Lower leg skin (tissue), 4 donors: ENCODE measurements around the gene ALKBH3. TPM values are rescaled to one million over a fixed set of nuclear protein-coding genes. Genes with fewer than 3 reads are reported as not detected.

Experiments used
- DNase-seq, 2 donors: peaks; one replicate each; pipeline ENCODE4 v3.0.0-alpha.2; 2019; ENCODE audit warnings: low spot score in 2 of 2
- H3K4me3 ChIP-seq: fragments of 200-600 bp; sonication (generic); 2 replicates; pipeline ENCODE4 v1.5.1; 2017; ENCODE audit warnings: mild to moderate bottlenecking, low read depth; ENCODE audit not compliant: poor library complexity, severe bottlenecking
- CTCF ChIP-seq, 3 donors: fragments of 450-650 bp; IDR thresholded peaks; one replicate each; pipeline ENCODE4 v1.5.1; 2016; ENCODE audit warnings: antibody characterized with exemption in 3 of 3, mild to moderate bottlenecking in 3 of 3, moderate library complexity in 2 of 3
- POLR2A ChIP-seq, 2 donors: fragments of 450-650 bp; IDR thresholded peaks; one replicate each; pipeline ENCODE4 v1.6.1; 2016 to 2017; ENCODE audit warnings: antibody characterized with exemption in 2 of 2, mild to moderate bottlenecking in 1 of 2, moderate library complexity in 1 of 2
- WGBS, 2 donors: methylation state at CpG; one replicate each; pipeline ENCODE4 v1.1.5; 2018; 5-methylcytosine and 5-hydroxymethylcytosine counted together
- intact Hi-C: fragments of 100-400 bp; cut with DNase I; formaldehyde crosslinking; loops from one replicate; pipeline ENCODE4 v1.15.0; 2023; ENCODE audit warnings: low total_unique reads
- total RNA-seq, 4 donors: library from RNA; depleted of rRNA; stranded (reverse); fragments of >200 nt; gene quantifications; one replicate each; pipeline ENCODE4 v1.1.0, GENCODE V29; 2016

Gene ALKBH3
- total RNA-seq, 4 donors from 2014 or later = 34.0 to 43.9 (median 39.8) TPM

GRCh38 chr11:43957571-43957970 lies 76.9 kb downstream of the ALKBH3 start:
- H3K4me3 ChIP-seq = no peak overlapping the region
- no peak for TF ChIP-seq CTCF (IDR thresholded peaks at IDR 0.05)
- no peak for TF ChIP-seq POLR2A (IDR thresholded peaks at IDR 0.05)
- intact Hi-C loops = no loop called here
- 77 to 85% methylated on average over 4 of the region's 4 CpGs for WGBS, 2 donors
- peak in 1 of 2 donors; percentile 36 for DNase-seq

DNA sequence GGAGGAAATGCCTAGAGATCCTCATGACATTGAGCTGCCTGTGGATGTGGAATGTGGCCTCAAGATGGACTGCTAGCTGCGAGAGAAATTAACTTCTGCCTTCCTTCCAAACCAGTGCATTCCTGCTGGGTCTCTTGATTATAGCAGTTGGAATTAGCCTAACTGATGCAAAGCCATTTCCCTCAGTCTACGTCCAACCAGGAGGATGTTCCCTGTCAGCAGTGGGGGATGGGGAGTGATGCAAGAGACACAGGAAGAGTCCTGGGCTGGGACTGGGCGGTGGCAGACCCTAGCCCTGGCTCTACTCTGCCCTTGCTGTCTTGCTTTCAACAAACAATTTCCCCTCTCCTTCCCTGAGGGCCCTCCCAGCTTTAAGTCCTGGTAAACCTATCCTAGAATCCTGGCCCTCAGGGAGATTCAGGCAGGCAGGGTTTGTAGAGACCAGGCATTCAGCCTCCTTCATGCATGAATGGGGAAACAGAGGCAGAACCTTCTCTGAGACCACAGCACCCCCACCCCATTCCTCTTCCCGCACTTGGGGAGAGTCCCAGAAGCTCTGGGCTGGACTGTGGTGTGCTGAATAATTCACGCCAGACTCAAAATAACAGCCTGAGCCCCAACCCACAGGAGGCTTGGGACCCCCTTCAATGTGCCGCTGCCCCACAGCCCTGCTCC lies 78.8 kb downstream of the ALKBH3 start:
- H3K4me3 ChIP-seq = no peak overlapping the region
- intact Hi-C loops = no loop called here
- peak in 1 of 2 donors; percentile 52 for DNase-seq
- TF ChIP-seq POLR2A (IDR thresholded peaks at IDR 0.05) = no peak
- no peak for TF ChIP-seq CTCF (IDR thresholded peaks at IDR 0.05)
- WGBS, 2 donors = 82% methylated on average over 6 of the region's 6 CpGs

GRCh38 chr11:43962383-43963278 lies 82.0 kb downstream of the ALKBH3 start:
- TF ChIP-seq CTCF (IDR thresholded peaks at IDR 0.05) (no peak), POLR2A (IDR thresholded peaks at IDR 0.05) (no peak)
- peak in 1 of 2 donors; percentile 39 for DNase-seq
- no peak overlapping the region for H3K4me3 ChIP-seq
- WGBS, 2 donors = 20 to 22% methylated on average over 13 of the region's 13 CpGs
- intact Hi-C loops = no loop called here

GRCh38 chr11:43963279-43963620 lies 82.6 kb downstream of the ALKBH3 start:
- DNase-seq = peak in 1 of 2 donors; percentile 45
- WGBS, 2 donors = 45 to 58% methylated on average over 2 of the region's 2 CpGs
- intact Hi-C loops = no loop called here
- no peak overlapping the region for H3K4me3 ChIP-seq
- no peak for TF ChIP-seq POLR2A (IDR thresholded peaks at IDR 0.05)
- TF ChIP-seq CTCF (IDR thresholded peaks at IDR 0.05) = no peak

DNA sequence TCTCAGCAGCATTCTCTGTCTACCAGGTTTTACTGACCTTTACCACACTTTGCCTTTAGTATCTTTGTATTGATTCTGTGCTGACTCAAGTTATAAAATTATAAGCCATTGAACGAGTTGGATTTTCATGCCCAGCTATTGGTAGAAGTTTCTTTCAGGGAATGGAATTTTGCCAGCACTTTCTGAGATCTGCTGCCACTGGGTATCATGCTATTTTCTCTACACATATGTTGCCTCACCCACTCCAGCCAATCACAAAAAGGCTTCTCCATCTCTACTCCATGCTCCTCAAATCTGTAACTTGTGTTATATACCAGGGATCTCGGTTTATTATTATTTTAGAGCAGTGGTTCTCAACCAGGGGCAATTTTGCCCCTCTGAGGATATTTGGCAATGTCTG lies 87.0 kb downstream of the ALKBH3 start:
- intact Hi-C loops = no loop called here
- 63 to 81% methylated on average over 2 of the region's 2 CpGs for WGBS, 2 donors
- no peak for DNase-seq
- no peak for TF ChIP-seq POLR2A (IDR thresholded peaks at IDR 0.05)
- no peak for TF ChIP-seq CTCF (IDR thresholded peaks at IDR 0.05)
- H3K4me3 ChIP-seq = no peak overlapping the region
